ENCODE results near the gene ZBTB3. TPM values are rescaled to one million over a fixed set of nuclear protein-coding genes. Genes with fewer than 3 reads are reported as not detected.

ZBTB3 gene
- total RNA-seq, 1 donor: 13.0 TPM

DNA sequence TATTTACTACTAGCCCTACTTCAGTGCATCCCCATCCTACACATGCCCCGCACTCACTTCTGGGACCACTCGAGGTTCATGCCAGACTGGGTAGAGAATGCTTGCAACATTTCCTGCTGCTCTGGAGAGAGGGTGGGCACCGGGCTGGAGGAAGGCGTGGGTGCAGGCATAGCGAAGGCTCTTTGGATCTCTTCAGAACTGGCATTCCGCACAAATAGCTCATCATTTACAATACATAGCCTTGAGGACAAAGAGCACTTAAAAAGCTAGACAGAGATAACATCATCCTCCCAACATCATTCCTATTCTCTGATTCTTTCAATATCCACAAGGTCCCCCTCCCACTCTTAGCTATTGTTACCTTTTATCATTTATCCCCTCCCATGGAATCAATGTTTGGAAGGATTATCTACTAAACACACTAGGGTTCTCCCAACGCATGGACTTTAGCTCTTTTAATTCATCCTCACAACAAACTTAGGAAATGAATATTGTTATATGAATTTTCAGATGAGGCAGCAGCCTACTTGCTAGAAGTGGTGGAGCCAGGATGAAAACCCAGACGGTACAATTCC lies 40.3 kb upstream of the ZBTB3 start:
- Histone ChIP-seq H3K4me1 (ENCODE audit: insufficient read depth, low read length) (peaks cover 16% of the 10 kb centered on the region), H3K4me2 (ENCODE audit: insufficient read depth, low read length) (no peak overlapping the region), H3K36me3 (ENCODE audit: insufficient read depth, low read length) (peaks cover 80% of the 10 kb centered on the region), H3K4me3 (ENCODE audit: insufficient read depth, low read length) (no peak overlapping the region), H2AFZ (ENCODE audit: low read length) (no peak overlapping the region), H3K79me2 (ENCODE audit: insufficient read depth, low read length) (peaks cover 23% of the 10 kb centered on the region), H3K27me3 (ENCODE audit: insufficient read depth, low read length) (no peaks in the 10 kb centered on the region), H3K9me3 (ENCODE audit: low read depth, low read length) (no peaks in the 10 kb centered on the region), H4K20me1 (ENCODE audit: insufficient read depth, low read length) (peaks cover 12% of the 10 kb centered on the region), H3K27ac (ENCODE audit: low read depth, low read length) (no peak overlapping the region)
- DNase-seq (ENCODE audit: insufficient read length, low spot score, missing footprints): no peak
- TF ChIP-seq, protein P1, sequence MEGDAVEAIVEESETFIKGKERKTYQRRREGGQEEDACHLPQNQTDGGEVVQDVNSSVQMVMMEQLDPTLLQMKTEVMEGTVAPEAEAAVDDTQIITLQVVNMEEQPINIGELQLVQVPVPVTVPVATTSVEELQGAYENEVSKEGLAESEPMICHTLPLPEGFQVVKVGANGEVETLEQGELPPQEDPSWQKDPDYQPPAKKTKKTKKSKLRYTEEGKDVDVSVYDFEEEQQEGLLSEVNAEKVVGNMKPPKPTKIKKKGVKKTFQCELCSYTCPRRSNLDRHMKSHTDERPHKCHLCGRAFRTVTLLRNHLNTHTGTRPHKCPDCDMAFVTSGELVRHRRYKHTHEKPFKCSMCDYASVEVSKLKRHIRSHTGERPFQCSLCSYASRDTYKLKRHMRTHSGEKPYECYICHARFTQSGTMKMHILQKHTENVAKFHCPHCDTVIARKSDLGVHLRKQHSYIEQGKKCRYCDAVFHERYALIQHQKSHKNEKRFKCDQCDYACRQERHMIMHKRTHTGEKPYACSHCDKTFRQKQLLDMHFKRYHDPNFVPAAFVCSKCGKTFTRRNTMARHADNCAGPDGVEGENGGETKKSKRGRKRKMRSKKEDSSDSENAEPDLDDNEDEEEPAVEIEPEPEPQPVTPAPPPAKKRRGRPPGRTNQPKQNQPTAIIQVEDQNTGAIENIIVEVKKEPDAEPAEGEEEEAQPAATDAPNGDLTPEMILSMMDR (IDR thresholded peaks at IDR 0.05; ENCODE audit: extremely low read depth, low read depth, low read length): no peak

GRCh38 chr11:62792202-62792575 lies 38.2 kb upstream of the ZBTB3 start:
- no peaks in the 10 kb centered on the region for H3K27me3 ChIP-seq (ENCODE audit: insufficient read depth, low read length)
- peak overlapping the region; percentile 73 for H3K4me2 ChIP-seq (ENCODE audit: insufficient read depth, low read length)
- H3K79me2 ChIP-seq (ENCODE audit: insufficient read depth, low read length): peaks cover 36% of the 10 kb centered on the region
- no peak overlapping the region for H2AFZ ChIP-seq (ENCODE audit: low read length)
- peaks cover 67% of the 10 kb centered on the region for H3K36me3 ChIP-seq (ENCODE audit: insufficient read depth, low read length)
- TF ChIP-seq, protein P1 (IDR thresholded peaks at IDR 0.05; ENCODE audit: extremely low read depth, low read depth, low read length): no peak
- H3K4me1 ChIP-seq (ENCODE audit: insufficient read depth, low read length): peaks cover 29% of the 10 kb centered on the region
- no peak for DNase-seq (ENCODE audit: insufficient read length, low spot score, missing footprints)
- H3K4me3 ChIP-seq (ENCODE audit: insufficient read depth, low read length): peak overlapping the region; percentile 96
- H3K27ac ChIP-seq (ENCODE audit: low read depth, low read length): peak overlapping the region; percentile 77
- peaks cover 18% of the 10 kb centered on the region for H4K20me1 ChIP-seq (ENCODE audit: insufficient read depth, low read length)
- no peaks in the 10 kb centered on the region for H3K9me3 ChIP-seq (ENCODE audit: low read depth, low read length)

GRCh38 chr11:62791501-62792201 lies 37.7 kb upstream of the ZBTB3 start, which contains the start of gene TMEM223:
Gene TMEM223, minus strand, starts transcription at chr11:62792006. Its CDS starts 12 bp downstream, at chr11:62791994.
- Histone ChIP-seq H4K20me1 (ENCODE audit: insufficient read depth, low read length) (peaks cover 18% of the 10 kb centered on the region), H3K9me3 (ENCODE audit: low read depth, low read length) (no peaks in the 10 kb centered on the region), H3K27me3 (ENCODE audit: insufficient read depth, low read length) (no peaks in the 10 kb centered on the region), H3K4me2 (ENCODE audit: insufficient read depth, low read length) (peak within 1 kb of the TSS; percentile 73), H3K4me3 (ENCODE audit: insufficient read depth, low read length) (peak within 1 kb of the TSS; percentile 96), H2AFZ (ENCODE audit: low read length) (peak within 1 kb of the TSS; percentile 73), H3K36me3 (ENCODE audit: insufficient read depth, low read length) (peaks cover 63% of the 10 kb centered on the region), H3K79me2 (ENCODE audit: insufficient read depth, low read length) (peaks cover 36% of the 10 kb centered on the region), H3K27ac (ENCODE audit: low read depth, low read length) (peak within 1 kb of the TSS; percentile 77), H3K4me1 (ENCODE audit: insufficient read depth, low read length) (peaks cover 29% of the 10 kb centered on the region)
- TF ChIP-seq, protein P1 (IDR thresholded peaks at IDR 0.05; ENCODE audit: extremely low read depth, low read depth, low read length): no peak
- DNase-seq (ENCODE audit: insufficient read length, low spot score, missing footprints): peak; percentile 98

- no peaks in the 10 kb centered on the region for H3K9me3 ChIP-seq (ENCODE audit: low read depth, low read length)
- H3K27me3 ChIP-seq (ENCODE audit: insufficient read depth, low read length): no peaks in the 10 kb centered on the region
- H2AFZ ChIP-seq (ENCODE audit: low read length): no peak overlapping the region
- peaks cover 43% of the 10 kb centered on the region for H3K36me3 ChIP-seq (ENCODE audit: insufficient read depth, low read length)
- DNase-seq (ENCODE audit: insufficient read length, low spot score, missing footprints): no peak
- H4K20me1 ChIP-seq (ENCODE audit: insufficient read depth, low read length): peaks cover 18% of the 10 kb centered on the region
- H3K79me2 ChIP-seq (ENCODE audit: insufficient read depth, low read length): peaks cover 36% of the 10 kb centered on the region
- no peak overlapping the region for H3K4me3 ChIP-seq (ENCODE audit: insufficient read depth, low read length)
- H3K27ac ChIP-seq (ENCODE audit: low read depth, low read length): no peak overlapping the region
- TF ChIP-seq, protein P1 (IDR thresholded peaks at IDR 0.05; ENCODE audit: extremely low read depth, low read depth, low read length): no peak
- no peak overlapping the region for H3K4me2 ChIP-seq (ENCODE audit: insufficient read depth, low read length)
- H3K4me1 ChIP-seq (ENCODE audit: insufficient read depth, low read length): peaks cover 35% of the 10 kb centered on the region
These were observed 35.6 kb upstream of the ZBTB3 start for GRCh38 chr11:62789576-62789975.

All from osteoblast (primary cell).